ENCODE results near the gene DCBLD1.
"Not testable (repeated sequence)": the region's sequence is repeated elsewhere in the genome, so short reads cannot be mapped to it uniquely, and the experiment has no call there.

DCBLD1 gene

GRCh38 chr6:117459204-117459944 lies 23.1 kb upstream of the DCBLD1 start:
- no peak overlapping the region for H3K27ac Mint-ChIP-seq (ENCODE audit: low read depth)
- H3K9me3 Mint-ChIP-seq = no peaks in the 10 kb centered on the region
- H3K27me3 Mint-ChIP-seq = peaks cover 10% of the 10 kb centered on the region
- H3K4me1 Mint-ChIP-seq = peaks cover 7% of the 10 kb centered on the region
- H3K36me3 Mint-ChIP-seq (ENCODE audit: insufficient read depth) = peaks cover 2% of the 10 kb centered on the region
- no peak for ATAC-seq (replicated peaks; ENCODE audit: extremely low read depth, poor library complexity, severe bottlenecking)
- H3K4me3 Mint-ChIP-seq = no peak overlapping the region
- DNase-seq (ENCODE audit: low spot score in 2 of 2) = no peak

DNA sequence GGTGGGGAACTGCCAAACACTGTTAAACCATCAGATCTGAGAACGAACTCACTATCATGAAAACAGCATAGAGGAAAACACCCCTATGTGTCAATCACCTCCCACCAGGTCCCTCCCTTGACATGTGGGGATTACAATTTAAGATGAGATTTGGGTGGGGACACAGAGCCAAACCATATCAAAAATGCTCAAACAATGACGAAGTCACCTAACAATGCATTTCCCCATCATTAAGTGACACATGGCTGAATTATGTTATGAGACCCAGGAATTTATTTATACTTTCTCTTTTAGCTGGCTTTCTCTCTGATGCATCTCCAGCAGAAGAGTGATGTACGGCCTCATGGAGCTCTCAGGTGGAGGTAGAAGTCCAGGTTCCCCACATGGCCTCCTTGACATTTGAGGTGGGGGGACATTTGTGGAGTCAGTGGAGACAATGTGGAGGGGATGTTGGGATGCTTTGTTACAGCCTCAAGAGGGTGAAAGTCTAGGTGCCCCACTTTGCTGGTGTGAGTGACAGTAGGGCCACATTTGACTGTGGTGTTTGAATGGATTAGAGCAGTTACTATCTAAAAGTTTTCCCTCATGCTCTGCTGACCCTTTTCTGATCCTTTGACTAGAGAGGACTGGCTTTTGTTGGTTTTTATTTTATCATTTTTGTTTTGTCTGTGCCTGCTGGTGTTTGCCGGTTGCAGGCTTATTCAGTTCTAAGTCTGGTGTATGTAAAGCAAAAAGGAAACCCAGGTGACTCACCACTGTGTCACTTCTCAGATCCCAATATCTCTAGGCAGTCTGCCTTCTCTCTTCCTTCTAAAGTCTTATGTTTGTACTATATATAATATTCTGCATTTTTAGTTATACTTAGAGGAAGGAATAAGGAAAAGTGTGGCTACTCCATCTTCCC lies 18.5 kb upstream of the DCBLD1 start:
- ATAC-seq (replicated peaks; ENCODE audit: extremely low read depth, poor library complexity, severe bottlenecking) = peak; percentile 46
- Mint-ChIP-seq H3K27me3 (peaks cover 21% of the 10 kb centered on the region), H3K9me3 (no peaks in the 10 kb centered on the region), H3K4me1 (peaks cover 15% of the 10 kb centered on the region), H3K27ac (ENCODE audit: low read depth) (no peak overlapping the region), H3K4me3 (no peak overlapping the region), H3K36me3 (ENCODE audit: insufficient read depth) (peaks cover 2% of the 10 kb centered on the region)
- DNase-seq (ENCODE audit: low spot score in 2 of 2) = no peak

DNA sequence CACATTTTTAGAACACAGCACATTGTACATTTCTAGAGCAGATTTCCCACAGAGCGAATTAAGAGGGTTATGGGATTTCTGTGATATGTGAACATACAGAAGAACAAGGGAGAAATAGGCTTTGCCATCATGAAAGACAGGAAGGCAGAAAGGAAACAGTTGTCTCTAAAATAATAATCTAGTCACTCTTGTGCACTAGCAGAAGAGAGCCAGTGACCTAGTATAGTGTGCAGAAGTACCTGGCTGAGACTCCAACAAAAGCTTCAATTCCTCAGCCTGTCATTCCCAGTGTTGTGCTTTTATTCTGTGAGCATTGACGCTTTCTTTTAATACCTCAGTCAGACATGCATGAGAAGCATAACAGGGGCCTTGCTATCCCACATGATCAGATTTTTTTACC lies 17.8 kb upstream of the DCBLD1 start:
- no peak overlapping the region for H3K27ac Mint-ChIP-seq (ENCODE audit: low read depth)
- H3K36me3 Mint-ChIP-seq (ENCODE audit: insufficient read depth) = peaks cover 2% of the 10 kb centered on the region
- no peak for DNase-seq (ENCODE audit: low spot score in 2 of 2)
- H3K27me3 Mint-ChIP-seq = peaks cover 21% of the 10 kb centered on the region
- no peak overlapping the region for H3K4me3 Mint-ChIP-seq
- no peaks in the 10 kb centered on the region for H3K9me3 Mint-ChIP-seq
- no peak for ATAC-seq (replicated peaks; ENCODE audit: extremely low read depth, poor library complexity, severe bottlenecking)
- peaks cover 22% of the 10 kb centered on the region for H3K4me1 Mint-ChIP-seq

GRCh38 chr6:117465691-117466090 lies 16.8 kb upstream of the DCBLD1 start:
- peak overlapping the region; percentile 29 for H3K27ac Mint-ChIP-seq (ENCODE audit: low read depth)
- H3K4me1 Mint-ChIP-seq = peaks cover 25% of the 10 kb centered on the region
- ATAC-seq (replicated peaks; ENCODE audit: extremely low read depth, poor library complexity, severe bottlenecking) (no peak), DNase-seq (ENCODE audit: low spot score in 2 of 2) (no peak)
- no peaks in the 10 kb centered on the region for H3K9me3 Mint-ChIP-seq
- peaks cover 2% of the 10 kb centered on the region for H3K36me3 Mint-ChIP-seq (ENCODE audit: insufficient read depth)
- no peak overlapping the region for H3K4me3 Mint-ChIP-seq
- H3K27me3 Mint-ChIP-seq = peaks cover 17% of the 10 kb centered on the region

GRCh38 chr6:117467876-117468275 lies 14.6 kb upstream of the DCBLD1 start:
- Mint-ChIP-seq H3K27me3 (peaks cover 25% of the 10 kb centered on the region), H3K4me1 (peaks cover 25% of the 10 kb centered on the region)

DNA sequence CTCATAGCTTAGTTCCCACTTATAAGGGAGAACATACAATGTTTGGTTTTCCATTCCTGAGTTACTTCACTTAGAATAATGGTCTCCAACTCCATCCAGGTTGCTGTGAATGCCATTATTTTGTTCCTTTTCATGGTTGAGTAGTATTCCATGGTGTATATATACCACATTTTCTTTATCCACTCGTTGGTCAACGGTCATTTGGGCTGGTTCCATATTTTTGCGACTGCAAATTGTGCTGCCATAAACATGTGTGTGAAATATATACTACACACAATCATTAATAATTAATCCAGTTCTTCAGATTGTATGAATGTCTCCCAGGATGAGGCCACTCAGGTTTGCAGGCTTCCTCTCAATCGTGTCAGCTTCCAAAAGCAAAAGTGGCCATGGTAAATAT lies 13.9 kb upstream of the DCBLD1 start:
- not testable (repeated sequence) for H3K9me3 Mint-ChIP-seq, H3K4me3 Mint-ChIP-seq
- H3K4me1 Mint-ChIP-seq = peaks cover 24% of the 10 kb centered on the region

More at GRCh38 chr6:117467876-117468275, 14.6 kb upstream of the DCBLD1 start:
- DNase-seq (ENCODE audit: low spot score in 2 of 2) = no peak
- Mint-ChIP-seq H3K9me3 (no peaks in the 10 kb centered on the region), H3K36me3 (ENCODE audit: insufficient read depth) (no peaks in the 10 kb centered on the region), H3K4me3 (no peak overlapping the region), H3K27ac (ENCODE audit: low read depth) (no peak overlapping the region)
- no peak for ATAC-seq (replicated peaks; ENCODE audit: extremely low read depth, poor library complexity, severe bottlenecking)

GRCh38 chr6:117469356-117469755 lies 13.1 kb upstream of the DCBLD1 start:
- peak; percentile 46 for ATAC-seq (replicated peaks; ENCODE audit: extremely low read depth, poor library complexity, severe bottlenecking)
- no peak for DNase-seq (ENCODE audit: low spot score in 2 of 2)

More for the DNA sequence above, 13.9 kb upstream of the DCBLD1 start:
- not testable (repeated sequence) for ATAC-seq (replicated peaks; ENCODE audit: extremely low read depth, poor library complexity, severe bottlenecking); H3K36me3 Mint-ChIP-seq (ENCODE audit: insufficient read depth); DNase-seq (ENCODE audit: low spot score in 2 of 2); H3K27ac Mint-ChIP-seq (ENCODE audit: low read depth)
- peaks cover 28% of the 10 kb centered on the region for H3K27me3 Mint-ChIP-seq

DNA sequence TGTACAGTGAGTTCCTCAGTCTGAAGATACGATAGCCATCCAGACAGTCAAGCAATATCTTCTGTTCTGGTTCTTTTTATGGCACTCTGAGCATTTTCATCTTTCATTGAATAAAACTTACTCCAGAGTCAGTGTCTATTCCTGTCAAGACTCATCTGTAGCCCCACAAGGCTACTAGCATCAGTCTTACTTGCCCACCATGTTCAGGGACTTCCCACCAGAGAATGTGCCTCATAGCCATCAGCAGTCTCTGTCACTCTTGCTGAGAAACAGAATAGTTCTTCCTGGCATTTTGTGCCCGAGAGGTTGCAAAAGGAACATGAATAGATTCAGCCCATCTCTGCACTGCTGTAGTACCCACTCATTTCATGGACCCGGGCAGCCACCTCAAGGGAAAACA lies 12.7 kb upstream of the DCBLD1 start:
- no peak overlapping the region for H3K4me3 Mint-ChIP-seq
- DNase-seq (ENCODE audit: low spot score in 2 of 2) (no peak), ATAC-seq (replicated peaks; ENCODE audit: extremely low read depth, poor library complexity, severe bottlenecking) (no peak)
- no peaks in the 10 kb centered on the region for H3K9me3 Mint-ChIP-seq
- H3K27me3 Mint-ChIP-seq = peaks cover 28% of the 10 kb centered on the region
- no peak overlapping the region for H3K27ac Mint-ChIP-seq (ENCODE audit: low read depth)
- H3K36me3 Mint-ChIP-seq (ENCODE audit: insufficient read depth) = no peaks in the 10 kb centered on the region
- H3K4me1 Mint-ChIP-seq = peaks cover 18% of the 10 kb centered on the region

More at GRCh38 chr6:117469356-117469755, 13.1 kb upstream of the DCBLD1 start:
- H3K36me3 Mint-ChIP-seq (ENCODE audit: insufficient read depth) = no peaks in the 10 kb centered on the region
- H3K4me3 Mint-ChIP-seq = no peak overlapping the region
- H3K9me3 Mint-ChIP-seq = no peaks in the 10 kb centered on the region
- H3K27me3 Mint-ChIP-seq = peaks cover 28% of the 10 kb centered on the region
- peaks cover 18% of the 10 kb centered on the region for H3K4me1 Mint-ChIP-seq
- no peak overlapping the region for H3K27ac Mint-ChIP-seq (ENCODE audit: low read depth)

DNA sequence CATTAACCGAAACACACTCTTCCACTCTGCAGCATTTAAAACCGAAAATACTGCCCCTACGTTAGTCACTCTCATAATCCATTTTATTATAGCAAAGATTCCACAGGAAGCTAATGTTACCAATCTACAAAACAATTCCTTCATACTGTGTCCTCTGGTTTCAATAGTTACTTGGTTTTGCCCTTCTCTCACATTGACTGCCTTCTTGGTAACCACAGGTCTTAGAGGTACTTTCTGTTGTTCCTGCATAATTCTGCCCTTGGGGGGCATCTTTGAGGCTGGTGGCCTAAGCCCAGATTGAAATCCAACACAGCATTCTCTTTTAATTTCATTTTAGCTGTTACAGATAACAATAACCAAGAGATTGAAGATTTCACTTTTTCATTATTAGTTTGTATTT lies 9.8 kb upstream of the DCBLD1 start:
- H3K36me3 Mint-ChIP-seq (ENCODE audit: insufficient read depth) = no peaks in the 10 kb centered on the region
- H3K9me3 Mint-ChIP-seq = no peaks in the 10 kb centered on the region
- ATAC-seq (replicated peaks; ENCODE audit: extremely low read depth, poor library complexity, severe bottlenecking) = no peak

DNA sequence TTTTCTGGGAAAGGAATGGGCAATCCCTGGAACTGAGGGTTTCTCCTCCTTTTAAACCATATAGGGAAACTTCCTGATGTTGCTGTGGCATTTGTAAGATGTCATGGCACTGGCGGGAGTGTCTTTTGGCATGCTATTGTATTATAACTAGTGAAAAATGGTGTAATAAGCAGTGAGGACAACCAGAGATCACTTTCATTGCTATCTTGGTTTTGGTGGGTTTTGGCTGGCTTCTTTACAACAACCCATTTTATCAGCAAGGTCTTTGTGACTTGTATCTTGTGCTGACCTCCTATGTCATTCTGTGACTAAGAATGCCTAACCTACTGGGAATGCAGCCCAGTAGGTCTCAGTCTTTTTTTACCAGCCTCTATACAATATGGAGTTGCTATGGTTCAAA lies 9.1 kb upstream of the DCBLD1 start:
- no peak for ATAC-seq (replicated peaks; ENCODE audit: extremely low read depth, poor library complexity, severe bottlenecking)
- no peak for DNase-seq (ENCODE audit: low spot score in 2 of 2)
- Mint-ChIP-seq H3K27ac (ENCODE audit: low read depth) (no peak overlapping the region), H3K9me3 (no peaks in the 10 kb centered on the region), H3K4me3 (no peak overlapping the region), H3K27me3 (peaks cover 31% of the 10 kb centered on the region), H3K4me1 (peaks cover 10% of the 10 kb centered on the region), H3K36me3 (ENCODE audit: insufficient read depth) (no peaks in the 10 kb centered on the region)

More for the DNA sequence above, 9.8 kb upstream of the DCBLD1 start:
- H3K4me1 Mint-ChIP-seq = peaks cover 10% of the 10 kb centered on the region
- H3K27ac Mint-ChIP-seq (ENCODE audit: low read depth) = no peak overlapping the region
- no peak overlapping the region for H3K4me3 Mint-ChIP-seq
- H3K27me3 Mint-ChIP-seq = peaks cover 32% of the 10 kb centered on the region
- no peak for DNase-seq (ENCODE audit: low spot score in 2 of 2)

DNA sequence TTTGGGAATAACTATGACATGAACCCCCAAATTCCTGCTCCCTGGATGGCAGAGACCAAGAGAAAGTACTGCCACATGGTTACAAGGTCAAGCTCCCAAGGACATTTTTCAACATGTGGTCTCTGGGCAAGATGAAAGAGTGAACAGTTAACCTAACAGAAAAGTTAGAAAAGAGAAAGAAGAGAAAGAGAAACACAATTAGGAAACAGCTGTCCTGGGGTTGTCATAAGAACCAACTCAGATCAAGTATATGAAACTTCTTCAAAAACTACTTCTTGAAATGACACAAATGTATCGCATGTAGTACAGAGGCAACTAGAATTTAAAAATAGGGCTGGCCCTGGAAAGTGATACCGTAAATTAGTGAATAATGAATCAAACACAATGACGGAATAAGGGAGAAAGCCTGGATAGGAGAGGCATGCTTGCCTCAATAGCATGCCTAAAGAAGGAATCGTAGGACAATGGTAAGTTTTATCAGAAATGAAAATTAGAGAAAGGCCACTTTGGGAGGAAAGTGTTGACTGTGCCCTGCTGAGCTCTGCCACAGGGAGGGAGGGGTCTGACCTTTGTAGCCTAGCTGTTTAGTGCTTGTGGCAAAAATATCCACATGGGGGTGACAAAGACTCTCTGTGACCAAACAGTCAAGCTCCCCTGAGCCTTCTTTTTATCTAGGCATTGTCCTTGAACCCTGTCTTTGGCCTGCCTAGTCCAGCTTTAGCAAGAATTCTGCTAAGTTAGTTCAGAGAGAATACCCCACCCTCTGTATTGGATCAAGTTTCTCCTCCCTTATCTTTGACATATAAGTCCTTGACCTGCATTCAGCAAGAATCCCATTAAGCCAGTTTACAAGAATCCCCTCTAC lies 4.3 kb upstream of the DCBLD1 start:
- no peak overlapping the region for H3K27ac Mint-ChIP-seq (ENCODE audit: low read depth)
- DNase-seq (ENCODE audit: low spot score in 2 of 2) (no peak), ATAC-seq (replicated peaks; ENCODE audit: extremely low read depth, poor library complexity, severe bottlenecking) (no peak)
- no peaks in the 10 kb centered on the region for H3K36me3 Mint-ChIP-seq (ENCODE audit: insufficient read depth)
- H3K9me3 Mint-ChIP-seq = no peaks in the 10 kb centered on the region
- peaks cover 9% of the 10 kb centered on the region for H3K4me1 Mint-ChIP-seq
- H3K4me3 Mint-ChIP-seq = no peak overlapping the region
- H3K27me3 Mint-ChIP-seq = peaks cover 38% of the 10 kb centered on the region

DNA sequence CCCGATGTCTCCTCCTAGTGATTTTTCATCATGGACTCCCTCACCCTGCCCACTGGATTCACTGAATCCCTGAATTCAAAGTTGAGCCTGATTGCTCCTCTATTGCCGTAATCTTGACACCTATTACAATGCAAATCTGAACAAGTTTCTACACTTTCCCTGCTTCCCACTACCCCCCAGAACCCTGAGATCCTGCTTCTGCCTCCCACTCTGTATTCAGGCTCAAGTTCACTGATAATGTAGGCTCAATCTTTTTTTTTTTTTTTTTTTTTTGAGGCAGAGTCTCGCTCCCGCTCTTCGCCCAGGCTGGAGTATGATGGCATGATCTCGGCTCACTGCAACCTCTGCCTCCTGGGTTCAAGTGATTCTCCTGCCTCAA lies 3.6 kb upstream of the DCBLD1 start:
- ATAC-seq (replicated peaks; ENCODE audit: extremely low read depth, poor library complexity, severe bottlenecking) (no peak), DNase-seq (ENCODE audit: low spot score in 2 of 2) (no peak)
- Mint-ChIP-seq H3K4me1 (peaks cover 14% of the 10 kb centered on the region), H3K9me3 (no peaks in the 10 kb centered on the region), H3K27ac (ENCODE audit: low read depth) (no peak overlapping the region), H3K36me3 (ENCODE audit: insufficient read depth) (peaks cover 2% of the 10 kb centered on the region), H3K27me3 (peaks cover 38% of the 10 kb centered on the region), H3K4me3 (no peak overlapping the region)

All from central memory CD8-positive, alpha-beta T cell (primary cell).